Left ventricle myocardium superior (tissue), 1 donor: ENCODE measurements around the gene MS4A12. TPM values are rescaled to one million over a fixed set of nuclear protein-coding genes. Genes with fewer than 3 reads are reported as not detected.
"Not testable (repeated sequence)": the region's sequence is repeated elsewhere in the genome, so short reads cannot be mapped to it uniquely, and the experiment has no call there.

Experiments
- ATAC-seq: fragments of 200-7000 bp; cut with Tn5 transposase; one replicate; pipeline ENCODE4 v1.9.1; 2020; ENCODE audit warnings: mild to moderate bottlenecking, moderate library complexity
- DNase-seq: peaks from one replicate; pipeline ENCODE4 v3.0.0-alpha.2; 2020
- intact Hi-C: fragments of 100-400 bp; cut with micrococcal nuclease; formaldehyde crosslinking; loops from one replicate; pipeline ENCODE4 v1.11.0; 2022
- total RNA-seq: library from RNA; stranded (reverse); fragmentation: NEBNext Ultra II Directional; extraction: Animal tissue kit (Norgen Biotek cat#: 25700); gene quantifications from one replicate; pipeline ENCODE4 v1.2.1, GENCODE V29; 2021
- donor health status: DM: no; HTN: yes; CAD: no; lungs with severe emphysema.

Gene MS4A12
- total RNA-seq, 1 donor from 2014 or later: not detected

- DNase-seq, ATAC-seq, intact Hi-C loops: not testable (repeated sequence)
Observed at GRCh38 chr11:60510209-60510608, 17.6 kb downstream of the MS4A12 start.

GRCh38 chr11:60511393-60511792 is 18.8 kb downstream of the MS4A12 start:
- DNase-seq: no peak
- ATAC-seq: no peak
- intact Hi-C loops: no loop called here

- intact Hi-C loops: no loop called here
- ATAC-seq (no peak), DNase-seq (no peak)
Observed at GRCh38 chr11:60512651-60513225, 20.2 kb downstream of the MS4A12 start.

- no peak for ATAC-seq
- intact Hi-C loops: no loop called here
- no peak for DNase-seq
Observed at GRCh38 chr11:60513496-60514460, 21.2 kb downstream of the MS4A12 start.

GRCh38 chr11:60515144-60515855 is 22.7 kb downstream of the MS4A12 start, which contains the start of gene MS4A13:
TSS of gene MS4A13 (plus strand) at chr11:60515392. CDS start at chr11:60518084, 2,692 bp downstream.
- DNase-seq (no peak), ATAC-seq (no peak)
- intact Hi-C loops: no loop called here

GRCh38 chr11:60528465-60528864 is 35.9 kb downstream of the MS4A12 start:
- DNase-seq (no peak), ATAC-seq (no peak)
- intact Hi-C loops: no loop called here

- no peak for ATAC-seq
- intact Hi-C loops: no loop called here
- no peak for DNase-seq
Observed at GRCh38 chr11:60528934-60529333, 36.4 kb downstream of the MS4A12 start.

- intact Hi-C loops: no loop called here
- DNase-seq (no peak), ATAC-seq (no peak)
Observed at GRCh38 chr11:60530454-60531100, 38.0 kb downstream of the MS4A12 start.

- DNase-seq, intact Hi-C loops, ATAC-seq: not testable (repeated sequence)
Observed at GRCh38 chr11:60532383-60532782, 39.8 kb downstream of the MS4A12 start.

- ATAC-seq, intact Hi-C loops: not testable (repeated sequence)
Observed at GRCh38 chr11:60538627-60539026, 46.0 kb downstream of the MS4A12 start.

GRCh38 chr11:60544077-60544476 is 51.5 kb downstream of the MS4A12 start:
- DNase-seq (no peak), ATAC-seq (no peak)
- intact Hi-C loops: no loop called here

More at GRCh38 chr11:60538627-60539026, 46.0 kb downstream of the MS4A12 start:
- not testable (repeated sequence) for DNase-seq

Other genes starting within 250 kb of the MS4A12 start
- 0.79 TPM for gene MS4A4E, start 249.6 kb upstream of the MS4A12 start, total RNA-seq
- gene MS4A4A, start 212.1 kb upstream of the MS4A12 start, total RNA-seq: 13.4 TPM
- not detected for gene MS4A6E, start 165.5 kb upstream of the MS4A12 start, total RNA-seq
- gene MS4A7, start 114.2 kb upstream of the MS4A12 start, total RNA-seq: 13.0 TPM
- 0.52 TPM for gene MS4A14, start 96.3 kb upstream of the MS4A12 start, total RNA-seq
- gene MS4A5, start 63.2 kb upstream of the MS4A12 start, total RNA-seq: not detected
- not detected for gene MS4A1, start 36.9 kb upstream of the MS4A12 start, total RNA-seq
- not detected for gene MS4A13, start 22.6 kb downstream of the MS4A12 start, total RNA-seq
- gene MS4A8, start 206.8 kb downstream of the MS4A12 start, total RNA-seq: not detected
- gene MS4A18, start 231.9 kb downstream of the MS4A12 start, total RNA-seq: not detected